ENCODE measurements around the gene CHTF18. TPM values are rescaled to one million over a fixed set of nuclear protein-coding genes. Genes with fewer than 3 reads are reported as not detected.

CHTF18 gene
- total and polyA plus RNA-seq, 2 of the 4 experiments (the other 2 are of a cell fraction): 3.2 to 21.4 TPM

- no TSS peak for BruUV-seq (replicated peaks)
- H3K79me1 ChIP-seq (ENCODE audit: low read depth in 1 of 2, low read length in 2 of 2): peaks cover 4 to 10% of the 10 kb centered on the region in 2 experiments; a peak in 3 of 4 replicates
- peaks cover 3% of the 10 kb centered on the region; the same call in 1 of the 2 replicates for H3K4me1 ChIP-seq (ENCODE audit: control insufficient read depth, insufficient read depth, low read length)
- H3K4me3 ChIP-seq (ENCODE audit: insufficient read depth, low read depth, low read length): no peak overlapping the region
- ATAC-seq (ENCODE audit: low read depth) (no peak), DNase-seq (no peak)
- H3K56ac ChIP-seq (ENCODE audit: extremely low read depth, insufficient read depth, low read length): no peak overlapping the region
- no peak overlapping the region for H3K23ac ChIP-seq (ENCODE audit: low read depth, low read length)
- H3K36me3 ChIP-seq (ENCODE audit: control insufficient read depth, insufficient read depth, low read length): no peaks in the 10 kb centered on the region
- H3K9ac ChIP-seq (ENCODE audit: low read depth, low read length): no peak overlapping the region
- TF ChIP-seq ELK1 (IDR thresholded peaks at IDR 0.05; ENCODE audit: borderline replicate concordance, low read depth, low read length) (no peak), CEBPB (IDR thresholded peaks at IDR 0.05; ENCODE audit: low read depth, low read length) (no peak), NFE2L2 (IDR thresholded peaks at IDR 0.05; ENCODE audit: low read depth, low read length) (no peak), RCOR1 (IDR thresholded peaks at IDR 0.05; ENCODE audit: insufficient replicate concordance, low read length) (no peak), RAD21 (IDR thresholded peaks at IDR 0.05; ENCODE audit: low read length) (no peak), FOS (IDR thresholded peaks at IDR 0.05; ENCODE audit: low read depth, low read length) (no peak), CTCF (conservative IDR thresholded peaks at IDR 0.05; ENCODE audit: low read depth, low read length) (no peak), CHD1 (IDR thresholded peaks at IDR 0.05; ENCODE audit: low read depth, low read length) (no peak)
- H2BK5ac ChIP-seq (ENCODE audit: low read depth, low read length, poor library complexity, severe bottlenecking): no peak overlapping the region
- no CpG with 5 or more reads among the region's 8 CpGs for WGBS, 2 experiments (ENCODE audit: extremely low coverage in 2 of 2, insufficient read length in 1 of 2)
- no peak overlapping the region for H2AFZ ChIP-seq (replicated peaks; ENCODE audit: low read length, poor library complexity)
- 0 out of 2 replicates have a peak, but pooled peaks cover 3% of the 10 kb centered on the region for H3K9me1 ChIP-seq (ENCODE audit: insufficient read depth, low read length)
- no peak overlapping the region for H3K4me2 ChIP-seq (ENCODE audit: low read depth, low read length)
- dilution Hi-C loops (cut with HindIII; ENCODE audit: low sequenced_read_pairs, unreplicated experiment) (no loop called here), intact Hi-C loops (cut with micrococcal nuclease) (no loop called here), in situ Hi-C loops (cut with MboI; ENCODE audit: low sequenced_read_pairs) (loop anchor here (25.0 kb wide), 1 partner anchor 409 kb away; no protein-coding TSS in a partner anchor)
- H4K91ac ChIP-seq (ENCODE audit: insufficient read depth, low read depth, low read length): no peak overlapping the region
- H3K9me3 ChIP-seq (ENCODE audit: control insufficient read depth, insufficient read depth, low read length): no peaks in the 10 kb centered on the region
- no peak overlapping the region for H3K4ac ChIP-seq (ENCODE audit: low read depth, low read length)
- ChIA-PET POLR2A (ENCODE audit: unreplicated experiment) (no interaction called here), CTCF (no interaction called here)
- H3K27ac ChIP-seq (ENCODE audit: insufficient read depth, low read length): no peak overlapping the region
- H4K8ac ChIP-seq (ENCODE audit: low read depth in 2 of 2, low read length in 2 of 2): no peak overlapping the region
- no peak overlapping the region for H4K5ac ChIP-seq (ENCODE audit: low read depth, low read length)
- peaks cover 20% of the 10 kb centered on the region for H3K27me3 ChIP-seq (ENCODE audit: control insufficient read depth, insufficient read depth, low read length)
- no peak overlapping the region for H2AK9ac ChIP-seq (replicated peaks; ENCODE audit: low read depth, low read length, poor library complexity)
- H2BK15ac ChIP-seq (ENCODE audit: low read depth, low read length): no peak overlapping the region
- no peak overlapping the region for H2BK120ac ChIP-seq (ENCODE audit: low read depth, low read length)
- H3K18ac ChIP-seq (ENCODE audit: low read depth, low read length): no peak overlapping the region
- H4K20me1 ChIP-seq (ENCODE audit: insufficient read depth, low read length): no peaks in the 10 kb centered on the region
- no peak overlapping the region for H2BK20ac ChIP-seq (ENCODE audit: low read depth, low read length)
- H3K14ac ChIP-seq (replicated peaks; ENCODE audit: low read depth, low read length): no peak overlapping the region
- H2AK5ac ChIP-seq (ENCODE audit: low read depth, low read length): no peak overlapping the region
These were observed 15.3 kb downstream of the CHTF18 start for GRCh38 chr16:803754-804080.
